HepG2 (cell line): ENCODE data around the gene LOC128125822.
A peak's percentile ranks its signal among the peaks of the same experiment; 100 is the strongest.

Experiments used
- ATF2 ChIP-seq: sonication (generic); formaldehyde crosslinking; IDR thresholded peaks from 2 replicates; pipeline ENCODE4 v1.4.0; 2020; ENCODE audit warnings: missing genetic modification reagents
- ATM ChIP-seq: fragments of 450-650 bp; IDR thresholded peaks from 2 replicates; pipeline ENCODE4 v1.7.1; 2017; ENCODE audit warnings: mild to moderate bottlenecking, borderline replicate concordance
- HNRNPLL ChIP-seq: fragments of 200-400 bp; formaldehyde crosslinking; IDR thresholded peaks from 2 replicates; pipeline ENCODE4 v1.6.1; 2017; ENCODE audit warnings: mild to moderate bottlenecking, low read depth, low read length; ENCODE audit not compliant: poor library complexity, severe bottlenecking
- IKZF1 ChIP-seq: fragments of 450-650 bp; IDR thresholded peaks from 2 replicates; pipeline ENCODE4 v1.7.1; 2016
- NCOA5 ChIP-seq: sonication (generic); formaldehyde crosslinking; IDR thresholded peaks from 2 replicates; pipeline ENCODE4 v1.4.0; 2020; ENCODE audit warnings: missing genetic modification reagents
- NCOR1 ChIP-seq: fragments of 200-600 bp; sonication (generic); IDR thresholded peaks from 2 replicates; pipeline ENCODE4 v1.7.0; 2017; ENCODE audit warnings: antibody characterized with exemption, low read length, borderline replicate concordance
- POGK ChIP-seq: sonication (generic); formaldehyde crosslinking; conservative IDR thresholded peaks from 2 replicates; pipeline ENCODE4 v1.8.0; 2022; ENCODE audit warnings: mild to moderate bottlenecking, moderate library complexity, missing genetic modification reagents
- REPIN1 ChIP-seq: sonication (generic); formaldehyde crosslinking; IDR thresholded peaks from 2 replicates; pipeline ENCODE4 v1.8.0; 2022; ENCODE audit warnings: missing genetic modification reagents, low read depth, mild to moderate bottlenecking, borderline replicate concordance
- SNRNP70 ChIP-seq: fragments of 200-400 bp; formaldehyde crosslinking; IDR thresholded peaks from 2 replicates; pipeline ENCODE4 v1.6.1; 2017; ENCODE audit warnings: mild to moderate bottlenecking, low read depth, low read length, moderate library complexity
- SYNCRIP ChIP-seq: fragments of 200-400 bp; formaldehyde crosslinking; IDR thresholded peaks from 2 replicates; pipeline ENCODE4 v1.6.1; 2018; ENCODE audit warnings: mild to moderate bottlenecking, low read depth, low read length; ENCODE audit not compliant: insufficient read depth
- ZFP82 ChIP-seq: sonication (generic); formaldehyde crosslinking; IDR thresholded peaks from 2 replicates; pipeline ENCODE4 v1.5.1; 2020; ENCODE audit warnings: mild to moderate bottlenecking, missing genetic modification reagents, borderline replicate concordance
- ZNF451 ChIP-seq: sonication (generic); formaldehyde crosslinking; IDR thresholded peaks from 2 replicates; pipeline ENCODE4 v1.5.0; 2020; ENCODE audit warnings: mild to moderate bottlenecking, missing genetic modification reagents
- ZNF552 ChIP-seq: sonication (generic); formaldehyde crosslinking; IDR thresholded peaks from 2 replicates; pipeline ENCODE4 v1.9.0; 2022; ENCODE audit warnings: missing genetic modification reagents, mild to moderate bottlenecking, borderline replicate concordance
- ZNF607 ChIP-seq: sonication (generic); formaldehyde crosslinking; IDR thresholded peaks from 2 replicates; pipeline ENCODE4 v1.5.1; 2020; ENCODE audit warnings: missing genetic modification reagents, mild to moderate bottlenecking, borderline replicate concordance
- ZNF878 ChIP-seq: sonication (generic); formaldehyde crosslinking; IDR thresholded peaks from 2 replicates; pipeline ENCODE4 v1.8.1; 2023; ENCODE audit warnings: mild to moderate bottlenecking, missing genetic modification reagents, moderate library complexity
- ZZZ3 ChIP-seq: sonication (generic); formaldehyde crosslinking; IDR thresholded peaks from 2 replicates; pipeline ENCODE4 v1.4.0; 2020; ENCODE audit warnings: missing genetic modification reagents, mild to moderate bottlenecking, borderline replicate concordance

The LOC128125822 gene

GRCh38 chr6:63565058-63565726, 7.1 kb upstream of the LOC128125822 start (continued):
- TF ChIP-seq ATF2 (CRISPR knock-in tag) (peak; percentile 77; the same call in 1 of the 2 replicates), NCOR1 (peak; percentile 99), ZNF607 (CRISPR knock-in tag) (no peak), IKZF1 (no peak), ATM (no peak), ZNF878 (CRISPR knock-in tag) (no peak), SNRNP70 (no peak), SYNCRIP (no peak), ZFP82 (CRISPR knock-in tag) (no peak), POGK (CRISPR knock-in tag) (no peak), HNRNPLL (no peak), ZNF552 (no peak), ZNF451 (CRISPR knock-in tag) (no peak), REPIN1 (CRISPR knock-in tag) (no peak), ZZZ3 (CRISPR knock-in tag) (no peak), NCOA5 (CRISPR knock-in tag) (no peak)
